NCI-H1436 treated with DMSO at 0.1 percent for 48 hours (cell line): ENCODE data around the gene INO80E.

Experiments used
- DNase-seq: peaks from one replicate; lab custom pipeline; 2025; lab: John Stamatoyannopoulos, UW

The INO80E gene

GRCh38 chr16:29993191-29993902, 2.7 kb upstream of the INO80E start:
- no peak for DNase-seq

GRCh38 chr16:29993903-29994599, 2.0 kb upstream of the INO80E start:
- no peak for DNase-seq

GRCh38 chr16:29994600-29995323, 1.3 kb upstream of the INO80E start:
- no peak for DNase-seq

GRCh38 chr16:29995324-29995910, 624 bp upstream of the INO80E start, which contains the start of gene HIRIP3:
Gene HIRIP3, minus strand, starts transcription at chr16:29995617. Its CDS starts 12 bp downstream, at chr16:29995605.
- peak; percentile 45 for DNase-seq

GRCh38 chr16:29996766-29997250, 767 bp downstream of the INO80E start:
- DNase-seq, result no peak

- DNase-seq, result no peak
Measured at GRCh38 chr16:29999605-30000004, 3.6 kb downstream of the INO80E start.

- DNase-seq, result peak; percentile 38
Measured at GRCh38 chr16:30000735-30001631, 4.9 kb downstream of the INO80E start.

GRCh38 chr16:30002614-30003346, 6.7 kb downstream of the INO80E start:
- no peak for DNase-seq

GRCh38 chr16:30003670-30004423, 7.8 kb downstream of the INO80E start:
- DNase-seq, result no peak

GRCh38 chr16:30004424-30004776, 8.4 kb downstream of the INO80E start:
- DNase-seq, result no peak

GRCh38 chr16:30004811-30005242, 8.8 kb downstream of the INO80E start:
- DNase-seq, result peak; percentile 34

GRCh38 chr16:30005341-30006094, 9.5 kb downstream of the INO80E start:
- no peak for DNase-seq

GRCh38 chr16:30006095-30006473, 10.0 kb downstream of the INO80E start:
- DNase-seq, result no peak

GRCh38 chr16:30006659-30007377, 10.8 kb downstream of the INO80E start:
- no peak for DNase-seq

- DNase-seq, result no peak
Measured at GRCh38 chr16:30007378-30007895, 11.4 kb downstream of the INO80E start.

GRCh38 chr16:30009085-30009862, 13.2 kb downstream of the INO80E start:
- DNase-seq, result no peak
